ENCODE data around the gene CALD1. TPM values are rescaled to one million over a fixed set of nuclear protein-coding genes. Genes with fewer than 3 reads are reported as not detected.
A peak's percentile ranks its signal among the peaks of the same experiment; 100 is the strongest.

Gene CALD1
- total RNA-seq, 1 experiment from 2014 or later, result 1.0 TPM

- H2AFZ ChIP-seq (ENCODE audit: low read length), result no peak overlapping the region
- no peaks in the 10 kb centered on the region for H3K36me3 ChIP-seq (ENCODE audit: insufficient read depth, low read length)
- no peak overlapping the region for H3K4me2 ChIP-seq (ENCODE audit: low read depth, low read length, poor library complexity, severe bottlenecking)
- H3K27me3 ChIP-seq (ENCODE audit: low read length), result no peaks in the 10 kb centered on the region
- no peaks in the 10 kb centered on the region for H3K9me3 ChIP-seq (ENCODE audit: low read length)
- H3K9ac ChIP-seq (ENCODE audit: low read length), result no peak overlapping the region
- H3K4me1 ChIP-seq (ENCODE audit: low read length), result peaks cover 19% of the 10 kb centered on the region
- no peaks in the 10 kb centered on the region for H4K20me1 ChIP-seq (ENCODE audit: insufficient read depth, low read depth, low read length)
- no peaks in the 10 kb centered on the region for H3K9me2 ChIP-seq (replicated peaks; ENCODE audit: insufficient read depth, low read length)
- no peak overlapping the region for H3K4me3 ChIP-seq (ENCODE audit: low read length)
- no peak overlapping the region for H3K27ac ChIP-seq (ENCODE audit: low read length)
- H3K79me2 ChIP-seq (ENCODE audit: low read length), result no peaks in the 10 kb centered on the region
- DNase-seq, result no peak
These were observed 152.1 kb downstream of the CALD1 start for GRCh38 chr7:134931487-134931886.

DNA sequence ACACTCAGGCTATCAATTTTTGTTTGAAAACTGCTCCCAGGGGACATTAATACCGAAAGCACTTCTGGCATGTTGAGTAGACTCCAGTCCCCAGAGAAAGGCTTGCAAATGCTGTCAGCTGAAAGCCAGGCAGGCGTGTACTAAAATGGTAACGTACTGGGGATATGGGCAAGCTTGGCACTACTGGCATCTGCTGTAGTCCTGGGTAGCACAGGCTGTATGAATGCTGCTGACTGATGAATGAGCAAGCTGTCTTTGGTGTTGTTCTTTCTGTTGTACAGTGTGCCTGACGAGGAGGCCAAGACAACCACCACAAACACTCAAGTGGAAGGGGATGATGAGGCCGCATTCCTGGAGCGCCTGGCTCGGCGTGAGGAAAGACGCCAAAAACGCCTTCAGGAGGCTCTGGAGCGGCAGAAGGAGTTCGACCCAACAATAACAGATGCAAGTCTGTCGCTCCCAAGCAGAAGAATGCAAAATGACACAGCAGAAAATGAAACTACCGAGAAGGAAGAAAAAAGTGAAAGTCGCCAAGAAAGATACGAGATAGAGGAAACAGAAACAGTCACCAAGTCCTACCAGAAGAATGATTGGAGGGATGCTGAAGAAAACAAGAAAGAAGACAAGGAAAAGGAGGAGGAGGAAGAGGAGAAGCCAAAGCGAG, 153.4 kb downstream of the CALD1 start:
- Histone ChIP-seq H3K9me2 (replicated peaks; ENCODE audit: insufficient read depth, low read length) (no peaks in the 10 kb centered on the region), H3K9me3 (ENCODE audit: low read length) (no peaks in the 10 kb centered on the region), H2AFZ (ENCODE audit: low read length) (peak overlapping the region; percentile 94), H4K20me1 (ENCODE audit: insufficient read depth, low read depth, low read length) (no peaks in the 10 kb centered on the region), H3K4me3 (ENCODE audit: low read length) (peak overlapping the region; percentile 65), H3K27me3 (ENCODE audit: low read length) (no peaks in the 10 kb centered on the region), H3K27ac (ENCODE audit: low read length) (no peak overlapping the region), H3K79me2 (ENCODE audit: low read length) (no peaks in the 10 kb centered on the region), H3K36me3 (ENCODE audit: insufficient read depth, low read length) (no peaks in the 10 kb centered on the region), H3K4me1 (ENCODE audit: low read length) (peaks cover 28% of the 10 kb centered on the region), H3K9ac (ENCODE audit: low read length) (peak overlapping the region; percentile 59), H3K4me2 (ENCODE audit: low read depth, low read length, poor library complexity, severe bottlenecking) (peak overlapping the region; percentile 78)
- DNase-seq, result peak; percentile 64

DNA sequence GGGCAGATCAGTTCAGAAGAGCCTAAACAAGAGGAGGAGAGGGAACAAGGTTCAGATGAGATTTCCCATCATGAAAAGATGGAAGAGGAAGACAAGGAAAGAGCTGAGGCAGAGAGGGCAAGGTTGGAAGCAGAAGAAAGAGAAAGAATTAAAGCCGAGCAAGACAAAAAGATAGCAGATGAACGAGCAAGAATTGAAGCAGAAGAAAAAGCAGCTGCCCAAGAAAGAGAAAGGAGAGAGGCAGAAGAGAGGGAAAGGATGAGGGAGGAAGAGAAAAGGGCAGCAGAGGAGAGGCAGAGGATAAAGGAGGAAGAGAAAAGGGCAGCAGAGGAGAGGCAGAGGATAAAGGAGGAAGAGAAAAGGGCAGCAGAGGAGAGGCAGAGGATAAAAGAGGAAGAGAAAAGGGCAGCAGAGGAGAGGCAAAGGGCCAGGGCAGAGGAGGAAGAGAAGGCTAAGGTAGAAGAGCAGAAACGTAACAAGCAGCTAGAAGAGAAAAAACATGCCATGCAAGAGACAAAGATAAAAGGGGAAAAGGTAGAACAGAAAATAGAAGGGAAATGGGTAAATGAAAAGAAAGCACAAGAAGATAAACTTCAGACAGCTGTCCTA, 154.1 kb downstream of the CALD1 start:
- Histone ChIP-seq H3K9me2 (replicated peaks; ENCODE audit: insufficient read depth, low read length) (no peaks in the 10 kb centered on the region), H3K79me2 (ENCODE audit: low read length) (no peaks in the 10 kb centered on the region), H2AFZ (ENCODE audit: low read length) (peak overlapping the region; percentile 94), H4K20me1 (ENCODE audit: insufficient read depth, low read depth, low read length) (no peaks in the 10 kb centered on the region), H3K4me1 (ENCODE audit: low read length) (peaks cover 34% of the 10 kb centered on the region), H3K36me3 (ENCODE audit: insufficient read depth, low read length) (no peaks in the 10 kb centered on the region), H3K27me3 (ENCODE audit: low read length) (no peaks in the 10 kb centered on the region), H3K4me2 (ENCODE audit: low read depth, low read length, poor library complexity, severe bottlenecking) (peak overlapping the region; percentile 78), H3K9me3 (ENCODE audit: low read length) (no peaks in the 10 kb centered on the region), H3K4me3 (ENCODE audit: low read length) (peak overlapping the region; percentile 65), H3K27ac (ENCODE audit: low read length) (no peak overlapping the region), H3K9ac (ENCODE audit: low read length) (peak overlapping the region; percentile 59)
- no peak for DNase-seq

- H3K9me2 ChIP-seq (replicated peaks; ENCODE audit: insufficient read depth, low read length), result no peaks in the 10 kb centered on the region
- no peak overlapping the region for H3K27ac ChIP-seq (ENCODE audit: low read length)
- H3K4me2 ChIP-seq (ENCODE audit: low read depth, low read length, poor library complexity, severe bottlenecking), result no peak overlapping the region
- no peaks in the 10 kb centered on the region for H3K9me3 ChIP-seq (ENCODE audit: low read length)
- H3K9ac ChIP-seq (ENCODE audit: low read length), result no peak overlapping the region
- no peak overlapping the region for H2AFZ ChIP-seq (ENCODE audit: low read length)
- H3K4me1 ChIP-seq (ENCODE audit: low read length), result peaks cover 34% of the 10 kb centered on the region
- H3K4me3 ChIP-seq (ENCODE audit: low read length), result no peak overlapping the region
- H3K36me3 ChIP-seq (ENCODE audit: insufficient read depth, low read length), result no peaks in the 10 kb centered on the region
- no peaks in the 10 kb centered on the region for H3K79me2 ChIP-seq (ENCODE audit: low read length)
- H3K27me3 ChIP-seq (ENCODE audit: low read length), result no peaks in the 10 kb centered on the region
- no peak for DNase-seq
- no peaks in the 10 kb centered on the region for H4K20me1 ChIP-seq (ENCODE audit: insufficient read depth, low read depth, low read length)
These were observed 156.3 kb downstream of the CALD1 start for GRCh38 chr7:134935701-134936100.

GRCh38 chr7:134936893-134937510, 157.6 kb downstream of the CALD1 start:
- no peak for DNase-seq
- no peak overlapping the region for H3K4me3 ChIP-seq (ENCODE audit: low read length)
- no peak overlapping the region for H3K27ac ChIP-seq (ENCODE audit: low read length)
- 0 out of 2 replicates have a peak overlapping the region, but pooled peaks have one; percentile 55 for H2AFZ ChIP-seq (ENCODE audit: low read length)
- H3K36me3 ChIP-seq (ENCODE audit: insufficient read depth, low read length), result no peaks in the 10 kb centered on the region
- no peaks in the 10 kb centered on the region for H3K27me3 ChIP-seq (ENCODE audit: low read length)
- no peaks in the 10 kb centered on the region for H4K20me1 ChIP-seq (ENCODE audit: insufficient read depth, low read depth, low read length)
- H3K9me2 ChIP-seq (replicated peaks; ENCODE audit: insufficient read depth, low read length), result no peaks in the 10 kb centered on the region
- no peaks in the 10 kb centered on the region for H3K79me2 ChIP-seq (ENCODE audit: low read length)
- H3K4me2 ChIP-seq (ENCODE audit: low read depth, low read length, poor library complexity, severe bottlenecking), result no peak overlapping the region
- H3K9me3 ChIP-seq (ENCODE audit: low read length), result no peaks in the 10 kb centered on the region
- H3K4me1 ChIP-seq (ENCODE audit: low read length), result peaks cover 34% of the 10 kb centered on the region
- H3K9ac ChIP-seq (ENCODE audit: low read length), result no peak overlapping the region

DNA sequence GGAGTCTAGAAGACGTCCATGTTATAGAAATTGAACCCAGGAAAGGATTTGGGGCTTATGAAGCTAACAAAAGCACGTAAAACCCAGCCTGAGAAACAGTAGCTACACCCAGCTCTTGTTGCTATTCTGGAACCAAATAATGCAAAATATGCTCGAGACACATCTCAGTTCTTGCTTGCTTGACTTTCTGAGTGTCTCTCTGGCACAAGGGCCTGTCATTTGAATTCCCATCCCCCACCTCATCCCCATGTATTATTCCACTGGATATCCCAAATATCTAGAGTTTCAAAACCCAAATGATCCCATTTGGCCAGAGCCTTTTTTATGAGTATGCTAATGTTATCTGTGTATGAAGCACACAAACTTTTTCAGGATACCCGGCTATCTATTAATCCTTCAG, 158.7 kb downstream of the CALD1 start:
- Histone ChIP-seq H3K9ac (ENCODE audit: low read length) (no peak overlapping the region), H3K9me3 (ENCODE audit: low read length) (no peaks in the 10 kb centered on the region), H3K27ac (ENCODE audit: low read length) (no peak overlapping the region), H4K20me1 (ENCODE audit: insufficient read depth, low read depth, low read length) (no peaks in the 10 kb centered on the region), H3K27me3 (ENCODE audit: low read length) (no peaks in the 10 kb centered on the region), H3K4me3 (ENCODE audit: low read length) (peak overlapping the region; percentile 26; the same call in 1 of the 2 replicates), H3K4me1 (ENCODE audit: low read length) (peaks cover 24% of the 10 kb centered on the region), H3K4me2 (ENCODE audit: low read depth, low read length, poor library complexity, severe bottlenecking) (peak overlapping the region; percentile 48), H3K9me2 (replicated peaks; ENCODE audit: insufficient read depth, low read length) (no peaks in the 10 kb centered on the region), H3K36me3 (ENCODE audit: insufficient read depth, low read length) (no peaks in the 10 kb centered on the region), H3K79me2 (ENCODE audit: low read length) (no peaks in the 10 kb centered on the region), H2AFZ (ENCODE audit: low read length) (peak overlapping the region; percentile 55; the same call in 1 of the 2 replicates)
- DNase-seq, result no peak

- H3K9ac ChIP-seq (ENCODE audit: low read length), result no peak overlapping the region
These were observed 159.7 kb downstream of the CALD1 start for GRCh38 chr7:134939136-134939535.

DNA sequence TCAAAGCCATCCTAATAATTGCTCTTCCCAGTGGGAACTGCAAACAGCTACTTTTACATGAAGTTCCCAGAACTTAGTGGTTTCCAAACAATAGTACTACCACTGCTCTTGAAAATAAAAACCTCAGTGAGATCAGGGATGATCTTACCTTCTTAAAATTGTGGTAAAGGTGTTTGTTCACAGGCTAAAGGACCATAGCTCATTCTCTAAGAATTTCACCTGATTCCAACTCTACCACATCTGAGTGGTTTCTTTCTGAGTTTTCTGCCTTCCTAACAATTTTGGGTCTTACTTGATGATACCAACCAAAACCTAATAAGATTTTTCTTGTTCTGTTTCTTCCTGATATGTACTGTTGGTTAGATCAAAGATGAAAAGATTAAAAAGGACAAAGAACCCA, 161.3 kb downstream of the CALD1 start:
- H3K9me3 ChIP-seq (ENCODE audit: low read length), result no peaks in the 10 kb centered on the region
- H3K79me2 ChIP-seq (ENCODE audit: low read length), result no peaks in the 10 kb centered on the region
- no peak overlapping the region for H3K4me2 ChIP-seq (ENCODE audit: low read depth, low read length, poor library complexity, severe bottlenecking)
- H2AFZ ChIP-seq (ENCODE audit: low read length), result no peak overlapping the region
- H3K27ac ChIP-seq (ENCODE audit: low read length), result no peak overlapping the region
- H3K9me2 ChIP-seq (replicated peaks; ENCODE audit: insufficient read depth, low read length), result no peaks in the 10 kb centered on the region
- no peak for DNase-seq
- H3K4me1 ChIP-seq (ENCODE audit: low read length), result peaks cover 14% of the 10 kb centered on the region
- no peaks in the 10 kb centered on the region for H3K27me3 ChIP-seq (ENCODE audit: low read length)
- H3K36me3 ChIP-seq (ENCODE audit: insufficient read depth, low read length), result no peaks in the 10 kb centered on the region
- no peak overlapping the region for H3K9ac ChIP-seq (ENCODE audit: low read length)
- H4K20me1 ChIP-seq (ENCODE audit: insufficient read depth, low read depth, low read length), result no peaks in the 10 kb centered on the region
- H3K4me3 ChIP-seq (ENCODE audit: low read length), result no peak overlapping the region

More at GRCh38 chr7:134939136-134939535, 159.7 kb downstream of the CALD1 start:
- no peaks in the 10 kb centered on the region for H3K9me3 ChIP-seq (ENCODE audit: low read length)
- peaks cover 14% of the 10 kb centered on the region for H3K4me1 ChIP-seq (ENCODE audit: low read length)
- no peak overlapping the region for H3K4me2 ChIP-seq (ENCODE audit: low read depth, low read length, poor library complexity, severe bottlenecking)
- no peaks in the 10 kb centered on the region for H3K79me2 ChIP-seq (ENCODE audit: low read length)
- DNase-seq, result no peak
- H3K27ac ChIP-seq (ENCODE audit: low read length), result no peak overlapping the region
- H3K36me3 ChIP-seq (ENCODE audit: insufficient read depth, low read length), result no peaks in the 10 kb centered on the region
- H3K27me3 ChIP-seq (ENCODE audit: low read length), result no peaks in the 10 kb centered on the region
- no peaks in the 10 kb centered on the region for H4K20me1 ChIP-seq (ENCODE audit: insufficient read depth, low read depth, low read length)
- H2AFZ ChIP-seq (ENCODE audit: low read length), result no peak overlapping the region
- no peaks in the 10 kb centered on the region for H3K9me2 ChIP-seq (replicated peaks; ENCODE audit: insufficient read depth, low read length)
- H3K4me3 ChIP-seq (ENCODE audit: low read length), result no peak overlapping the region

All from Karpas-422 (cell line).